HG02623 (cell line): ENCODE results near the gene ABCB4.

Experiments
- ATAC-seq: cut with Tn5 transposase; IDR thresholded peaks from one replicate; pipeline ENCODE4 v1.9.1; 2021; ENCODE audit warnings: moderate library complexity; ENCODE audit not compliant: unreplicated experiment

The ABCB4 gene

DNA sequence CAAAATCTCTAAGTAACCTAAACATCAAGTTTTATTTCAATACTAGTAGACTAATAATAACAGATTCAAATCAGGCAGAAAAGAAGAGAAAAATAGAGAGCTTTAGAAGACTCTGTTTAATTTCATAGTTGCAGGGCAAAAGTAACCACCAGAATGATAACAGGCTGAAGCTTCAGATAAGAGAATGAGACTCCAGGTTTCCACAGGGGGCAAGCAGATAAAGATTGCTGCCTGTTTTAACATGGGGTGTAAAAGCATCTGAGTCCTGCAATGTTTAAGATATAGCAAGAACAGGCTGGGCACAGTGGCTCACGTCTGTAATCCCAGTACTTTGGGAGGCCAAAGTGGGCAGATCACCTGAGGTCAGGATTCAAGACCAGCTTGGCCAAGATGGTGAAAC lies 119.0 kb downstream of the ABCB4 start:
- no peak for ATAC-seq

DNA sequence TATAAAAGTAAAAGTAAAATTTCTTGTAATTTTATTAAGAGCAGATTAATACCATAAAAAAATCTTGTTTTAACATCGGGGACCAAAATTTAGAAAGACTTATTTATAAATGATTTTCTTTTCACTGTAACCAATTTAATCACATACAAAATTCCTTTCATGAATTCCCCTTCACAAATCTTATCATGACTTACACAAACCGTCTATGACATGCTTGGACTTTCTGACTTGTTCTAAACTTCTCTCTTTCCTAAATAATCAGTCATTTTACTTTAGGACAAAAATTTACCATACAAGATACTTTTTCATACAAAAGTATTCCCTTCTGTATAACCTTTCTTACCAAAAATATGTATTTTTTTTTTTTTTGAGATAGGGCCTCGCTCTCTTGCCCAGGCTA lies 120.7 kb downstream of the ABCB4 start:
- ATAC-seq = no peak
